ENCODE data around the gene IKZF2. TPM values are rescaled to one million over a fixed set of nuclear protein-coding genes. Genes with fewer than 3 reads are reported as not detected.
A peak's percentile ranks its signal among the peaks of the same experiment; 100 is the strongest.

Gene IKZF2
- total RNA-seq, 2 experiments from 2014 or later: 14.7 to 41.4 TPM

DNA sequence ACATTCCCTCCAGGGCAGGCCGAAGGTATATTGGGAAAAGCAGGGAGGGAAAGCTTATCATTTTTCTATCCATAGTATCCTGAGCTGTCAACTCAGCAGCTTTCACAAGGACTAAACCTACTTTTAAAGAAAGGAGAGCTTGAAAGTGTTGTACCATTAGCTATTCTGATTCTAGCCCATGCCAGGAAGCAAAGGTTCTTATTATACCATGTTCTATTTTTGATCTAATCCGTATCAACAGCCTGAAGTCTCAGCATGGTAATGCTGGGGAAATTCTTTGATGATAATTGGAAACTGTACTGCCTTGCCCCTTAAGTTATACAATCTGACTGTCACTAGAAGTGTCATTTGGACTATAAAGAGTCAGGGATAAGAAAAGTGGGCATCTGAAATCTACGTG, 193.3 kb downstream of the IKZF2 start:
- Mint-ChIP-seq H3K36me3 (no peaks in the 10 kb centered on the region), H3K4me1 (peaks cover 29% of the 10 kb centered on the region), H3K9me3 (ENCODE audit: low read depth) (peaks cover 2% of the 10 kb centered on the region), H3K4me3 (no peak overlapping the region), H3K27me3 (no peaks in the 10 kb centered on the region), H3K27ac (peak overlapping the region; percentile 39)
- DNase-seq: no peak
- ATAC-seq: no peak
- CTCF ChIA-PET: no interaction called here

DNA sequence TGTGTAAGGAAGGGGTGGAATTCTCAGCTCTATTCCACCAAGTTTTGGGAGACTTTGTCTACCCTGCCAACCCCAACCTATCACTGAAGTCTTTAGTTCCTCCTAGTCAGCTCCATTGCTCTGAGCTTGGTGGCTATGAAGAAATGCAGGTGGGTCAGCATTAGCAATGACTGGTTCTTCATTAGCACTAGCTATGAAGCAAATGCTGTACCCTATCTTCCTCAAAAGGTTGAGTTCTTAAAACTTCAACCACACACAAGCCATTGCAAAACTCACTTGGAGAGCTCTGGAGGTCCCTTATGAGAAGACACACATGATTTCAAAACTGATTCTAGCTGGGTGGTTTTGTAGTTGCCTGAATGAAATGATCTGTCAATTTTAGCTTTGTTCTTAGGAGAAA, 193.8 kb downstream of the IKZF2 start:
- CTCF ChIA-PET: no interaction called here
- Mint-ChIP-seq H3K4me1 (peaks cover 30% of the 10 kb centered on the region), H3K4me3 (no peak overlapping the region), H3K27me3 (no peaks in the 10 kb centered on the region), H3K27ac (no peak overlapping the region), H3K9me3 (ENCODE audit: low read depth) (peaks cover 2% of the 10 kb centered on the region), H3K36me3 (no peaks in the 10 kb centered on the region)
- ATAC-seq (no peak), DNase-seq (no peak)

- peaks cover 30% of the 10 kb centered on the region for H3K4me1 Mint-ChIP-seq
- ATAC-seq: peak; percentile 39
- CTCF ChIA-PET: no interaction called here
Observed at GRCh38 chr2:212956665-212957607, 194.5 kb downstream of the IKZF2 start.

DNA sequence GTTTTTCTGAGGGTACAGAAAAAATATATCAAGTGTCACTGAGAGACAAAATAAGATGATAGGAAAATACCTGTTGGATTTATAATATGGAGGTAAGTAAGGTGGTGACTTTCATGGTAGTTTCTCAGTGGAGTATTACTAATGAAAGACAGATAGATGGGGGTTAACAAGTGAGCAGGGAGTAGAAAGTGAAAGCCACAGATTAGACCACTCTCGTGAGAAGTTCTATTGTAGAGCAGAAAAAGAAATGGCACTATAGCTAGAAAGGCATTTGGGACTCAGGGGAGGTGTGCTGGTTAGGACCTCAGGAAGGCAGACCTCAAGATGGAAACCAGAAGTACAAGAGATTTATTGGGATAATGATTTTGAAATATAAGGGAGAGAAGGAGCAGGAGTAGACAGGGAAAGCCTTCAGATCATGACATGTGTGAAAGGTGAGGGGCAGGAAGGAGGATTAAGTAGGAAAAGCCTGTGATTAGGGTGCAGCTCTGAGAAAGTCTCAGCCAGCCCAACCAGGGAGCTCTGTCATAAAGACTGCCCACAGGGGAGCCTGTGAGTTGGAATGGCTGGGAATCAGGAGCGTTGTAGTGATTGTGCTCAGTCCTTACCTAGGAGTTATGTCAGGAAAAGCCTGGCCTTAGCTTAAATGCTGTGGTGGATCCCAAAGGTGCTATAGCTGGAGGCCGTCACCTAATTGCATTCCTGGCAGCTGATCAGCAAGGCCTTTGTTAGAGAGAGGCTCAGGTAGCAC, 198.1 kb downstream of the IKZF2 start:
- peaks cover 19% of the 10 kb centered on the region for H3K4me1 Mint-ChIP-seq
- ATAC-seq: no peak
- peak overlapping the region; percentile 12 for H3K27ac Mint-ChIP-seq
- H3K36me3 Mint-ChIP-seq: no peaks in the 10 kb centered on the region
- peaks cover 2% of the 10 kb centered on the region for H3K9me3 Mint-ChIP-seq (ENCODE audit: low read depth)
- DNase-seq: no peak
- CTCF ChIA-PET: no interaction called here
- H3K4me3 Mint-ChIP-seq: no peak overlapping the region
- no peaks in the 10 kb centered on the region for H3K27me3 Mint-ChIP-seq

More at GRCh38 chr2:212956665-212957607, 194.5 kb downstream of the IKZF2 start:
- no peak overlapping the region for H3K4me3 Mint-ChIP-seq
- H3K27ac Mint-ChIP-seq: peak overlapping the region; percentile 29
- no peak for DNase-seq
- H3K9me3 Mint-ChIP-seq (ENCODE audit: low read depth): peaks cover 2% of the 10 kb centered on the region
- H3K36me3 Mint-ChIP-seq: no peaks in the 10 kb centered on the region
- H3K27me3 Mint-ChIP-seq: no peaks in the 10 kb centered on the region

DNA sequence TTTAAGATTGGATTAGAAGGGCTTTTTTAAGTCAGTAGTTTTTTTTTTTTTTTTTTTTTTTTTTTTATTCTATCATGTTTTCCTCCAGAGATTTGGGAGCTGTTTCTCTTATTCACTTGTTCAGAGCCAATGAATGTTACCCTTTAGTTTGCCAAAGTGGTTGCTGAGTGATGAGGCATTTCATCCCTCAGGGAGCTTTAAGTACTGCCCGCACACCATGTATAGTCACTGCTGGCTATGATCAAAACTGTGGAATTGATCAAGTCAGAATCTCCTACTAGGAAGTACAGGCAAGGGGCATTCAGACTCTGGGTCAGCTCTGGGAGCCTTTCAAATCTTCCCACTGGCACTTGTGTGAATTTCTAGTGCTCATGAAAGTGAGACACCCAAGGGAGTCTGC, 201.6 kb downstream of the IKZF2 start:
- Mint-ChIP-seq H3K27me3 (no peaks in the 10 kb centered on the region), H3K4me1 (peaks cover 5% of the 10 kb centered on the region), H3K4me3 (no peak overlapping the region), H3K36me3 (no peaks in the 10 kb centered on the region), H3K27ac (no peak overlapping the region), H3K9me3 (ENCODE audit: low read depth) (no peaks in the 10 kb centered on the region)
- ATAC-seq (no peak), DNase-seq (no peak)
- CTCF ChIA-PET: no interaction called here

Other genes with a start within 250 kb of the IKZF2 start
- gene SPAG16, start 132.9 kb upstream of the IKZF2 start, total RNA-seq: 10 to 100 TPM in 1 of 2 experiments, 1 to 10 TPM in 1; 7.4 to 10.1 TPM

Measured in activated CD8-positive, alpha-beta memory T cell treated with anti-CD3 and anti-CD28 coated beads, Interleukin-2, amount 10 ng/mL, durations not matched to agents 7 days and 5 days (primary cell).